Stimulated activated naive CD8-positive, alpha-beta T cell treated with anti-CD3 and anti-CD28 coated beads, Interleukin-15, amount 100 ng/mL, for 72 hours (primary cell): ENCODE data around the gene SORL1-AS1.
"Not testable (repeated sequence)": the region's sequence is repeated elsewhere in the genome, so short reads cannot be mapped to it uniquely, and the experiment has no call there.

ENCODE experiments used
- ATAC-seq: fragments of 150-1000 bp; cut with Tn5 transposase; 2 replicates; pipeline ENCODE4 v1.10.0; 2021; ENCODE audit warnings: mild to moderate bottlenecking, moderate library complexity
- DNase-seq, 2 donors: peaks; one replicate each; pipeline ENCODE4 v3.0.0; 2021 to 2022
- H3K27ac Mint-ChIP-seq, 2 donors: one replicate each; pipeline ENCODE4 v1.8.0; 2022; ENCODE audit warnings: mild to moderate bottlenecking in 2 of 2, mixed read lengths in 2 of 2, moderate library complexity in 2 of 2
- H3K27me3 Mint-ChIP-seq: one replicate; pipeline ENCODE4 v1.8.0; 2022; ENCODE audit warnings: mixed read lengths
- H3K4me1 Mint-ChIP-seq: one replicate; pipeline ENCODE4 v1.8.0; 2022; ENCODE audit warnings: mild to moderate bottlenecking, mixed read lengths
- H3K4me3 Mint-ChIP-seq, 2 donors: one replicate each; pipeline ENCODE4 v1.8.0; 2022; ENCODE audit warnings: mild to moderate bottlenecking in 2 of 2, mixed read lengths in 2 of 2, moderate library complexity in 1 of 2
- H3K9me3 Mint-ChIP-seq, 2 donors: one replicate each; pipeline ENCODE4 v1.8.0; 2022; ENCODE audit warnings: mixed read lengths in 2 of 2

SORL1-AS1 gene

DNA sequence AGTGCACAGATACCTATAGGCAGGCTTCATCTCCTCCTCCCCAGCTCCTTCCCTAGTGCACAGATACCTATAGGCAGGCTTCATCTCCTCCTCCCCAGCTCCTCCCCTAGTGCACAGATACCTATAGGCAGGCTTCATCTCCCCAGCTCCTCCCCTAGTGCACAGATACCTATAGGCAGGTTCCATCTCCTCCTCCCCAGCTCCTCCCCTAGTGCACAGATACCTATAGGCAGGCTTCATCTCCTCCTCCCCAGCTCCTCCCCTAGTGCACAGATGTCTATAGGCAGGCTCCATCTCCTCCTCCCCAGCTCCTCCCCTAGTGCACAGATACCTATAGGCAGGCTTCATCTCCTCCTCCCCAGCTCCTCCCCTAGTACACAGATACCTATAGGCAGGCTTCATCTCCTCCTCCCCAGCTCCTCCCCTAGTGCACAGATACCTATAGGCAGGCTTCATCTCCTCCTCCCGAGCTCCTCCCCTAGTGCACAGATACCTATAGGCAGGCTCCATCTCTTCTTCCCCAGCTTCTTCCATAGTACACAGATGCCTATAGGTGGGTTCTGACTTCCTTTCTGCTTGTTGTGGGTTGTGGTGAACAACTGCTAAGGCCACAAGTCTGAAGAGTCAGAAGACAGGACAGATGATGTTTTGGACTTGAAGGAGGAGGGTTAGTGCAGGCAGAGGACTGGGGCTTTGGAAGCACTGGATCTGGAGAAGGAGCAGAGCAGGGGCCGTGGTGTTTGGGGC is 28.9 kb upstream of the SORL1-AS1 start:
- H3K9me3 Mint-ChIP-seq = not testable (repeated sequence)
- H3K27ac Mint-ChIP-seq = peak overlapping the region; percentile 96

DNA sequence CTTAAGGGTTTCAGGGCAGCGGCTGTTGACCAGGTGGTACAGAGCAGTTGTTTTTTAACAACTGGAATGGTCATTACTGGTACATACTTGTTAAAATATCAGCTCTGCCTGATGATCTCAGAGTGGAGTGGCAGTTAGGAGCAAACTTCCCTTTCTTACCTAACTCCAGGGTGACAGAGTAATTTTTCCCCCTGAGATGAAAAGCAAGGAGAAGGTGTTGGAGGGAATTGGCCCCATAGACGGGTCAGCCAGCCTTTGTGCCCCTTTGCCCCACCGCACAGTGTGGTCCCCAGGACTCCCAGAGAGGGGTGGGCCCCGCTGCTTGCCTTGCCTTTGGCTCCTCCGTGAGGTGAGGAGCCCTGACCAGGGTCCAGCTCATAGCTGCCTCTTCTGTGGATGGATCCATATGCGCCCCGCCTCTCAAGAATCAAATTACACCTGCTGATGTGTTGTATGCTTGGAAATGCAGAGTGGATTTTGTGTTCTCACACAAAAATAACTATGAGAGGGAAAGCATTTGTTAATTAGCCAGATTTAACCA is 27.0 kb upstream of the SORL1-AS1 start:
- Mint-ChIP-seq H3K27me3 (no peaks in the 10 kb centered on the region), H3K4me3 (no peak overlapping the region), H3K4me1 (peaks cover 76% of the 10 kb centered on the region), H3K27ac (no peak overlapping the region), H3K9me3 (peaks cover 0 to 8% of the 10 kb centered on the region in 2 donors)
- DNase-seq (no peak), ATAC-seq (no peak)

More for the DNA sequence above, 28.9 kb upstream of the SORL1-AS1 start:
- Mint-ChIP-seq H3K4me3 (peak overlapping the region; percentile 85 to 92), H3K4me1 (peaks cover 63% of the 10 kb centered on the region)
- peak; percentile 67 to 81 for DNase-seq
- peak; percentile 93 for ATAC-seq
- not testable (repeated sequence) for H3K27me3 Mint-ChIP-seq

DNA sequence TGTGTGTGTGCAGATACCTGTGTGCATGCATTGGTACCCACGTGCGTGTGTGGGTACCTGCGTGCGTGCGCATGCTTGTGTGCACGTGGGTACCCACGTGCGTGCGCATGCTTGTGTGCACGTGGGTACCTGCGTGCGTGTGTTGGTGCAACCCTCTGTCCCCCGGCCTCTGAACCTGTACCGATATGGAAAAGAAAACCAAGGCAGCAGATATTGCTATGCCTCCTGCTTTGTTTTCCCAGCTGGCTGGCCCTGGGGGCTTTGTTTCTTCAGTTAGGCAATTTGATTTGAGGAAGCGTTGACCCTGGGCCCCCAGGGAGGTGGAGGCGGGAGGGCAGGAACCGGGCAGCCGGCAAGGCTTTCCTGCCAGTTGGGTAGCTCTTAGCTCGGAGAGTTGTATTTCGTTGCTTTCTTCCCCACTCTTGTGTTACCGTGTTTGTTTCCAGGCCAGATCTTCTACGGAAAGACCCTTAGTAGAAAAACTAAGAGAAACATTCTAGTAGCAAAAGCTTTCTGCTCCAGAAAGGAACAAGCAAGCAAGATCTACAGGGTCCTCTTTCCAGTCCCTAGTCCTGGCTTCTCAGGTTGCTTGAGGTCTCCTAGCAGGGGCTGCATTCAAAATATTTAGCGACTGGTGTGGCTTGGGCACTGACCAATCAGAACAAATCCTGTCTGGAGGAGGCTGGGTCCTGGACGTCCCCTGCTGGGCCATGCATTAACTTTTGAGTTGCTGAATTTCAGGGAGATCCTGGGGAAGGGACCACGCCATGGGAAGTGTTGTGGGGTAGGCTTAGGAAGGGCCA is 26.3 kb upstream of the SORL1-AS1 start:
- peaks cover 0 to 5% of the 10 kb centered on the region in 2 donors for H3K9me3 Mint-ChIP-seq
- ATAC-seq = no peak
- no peak overlapping the region for H3K27ac Mint-ChIP-seq
- H3K27me3 Mint-ChIP-seq = no peaks in the 10 kb centered on the region
- H3K4me3 Mint-ChIP-seq = no peak overlapping the region
- no peak for DNase-seq
- peaks cover 76% of the 10 kb centered on the region for H3K4me1 Mint-ChIP-seq

- H3K9me3 Mint-ChIP-seq = no peaks in the 10 kb centered on the region
- no peak overlapping the region for H3K27ac Mint-ChIP-seq
- ATAC-seq = no peak
- H3K4me3 Mint-ChIP-seq = no peak overlapping the region
- no peak for DNase-seq
- no peaks in the 10 kb centered on the region for H3K27me3 Mint-ChIP-seq
- peaks cover 76% of the 10 kb centered on the region for H3K4me1 Mint-ChIP-seq
Observed at GRCh38 chr11:121478226-121478894, 25.6 kb upstream of the SORL1-AS1 start.

DNA sequence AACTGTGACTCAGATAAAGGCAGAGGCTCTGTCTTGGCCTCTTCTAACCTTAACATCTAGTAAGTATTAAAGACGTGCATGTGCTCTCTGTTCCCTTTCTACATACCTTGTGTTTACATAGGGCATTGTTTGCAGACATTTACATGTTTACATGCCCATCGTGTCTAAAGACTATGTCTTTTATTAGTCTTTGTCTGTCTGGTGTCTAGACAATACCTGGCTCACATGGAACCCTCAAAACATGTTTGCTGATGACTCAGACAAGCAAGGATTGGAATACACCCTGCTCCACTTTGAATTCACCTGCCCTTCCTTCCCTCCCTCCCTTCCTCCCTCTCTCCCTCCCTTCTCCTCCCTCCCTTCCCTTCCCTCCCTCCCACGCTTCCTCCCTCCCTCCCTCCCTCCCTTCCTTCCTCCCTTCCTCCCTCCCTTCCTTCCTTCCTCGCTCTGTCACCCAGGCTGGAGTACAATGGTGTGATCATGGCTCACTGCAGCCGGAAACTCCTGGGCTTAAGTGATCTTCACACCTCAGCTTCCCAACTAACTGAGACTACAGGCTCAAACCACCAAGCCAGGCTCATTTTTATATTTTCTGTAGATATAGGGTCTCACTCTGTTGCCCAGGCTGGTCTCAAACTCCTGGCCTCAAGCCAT is 23.7 kb upstream of the SORL1-AS1 start:
- H3K9me3 Mint-ChIP-seq = no peaks in the 10 kb centered on the region
- H3K4me3 Mint-ChIP-seq = no peak overlapping the region
- no peak for ATAC-seq
- H3K27ac Mint-ChIP-seq = peak overlapping the region; percentile 82 to 90
- no peak for DNase-seq
- no peaks in the 10 kb centered on the region for H3K27me3 Mint-ChIP-seq
- H3K4me1 Mint-ChIP-seq = peaks cover 77% of the 10 kb centered on the region

GRCh38 chr11:121474680-121475079 is 21.9 kb upstream of the SORL1-AS1 start:
- H3K4me3 Mint-ChIP-seq = no peak overlapping the region
- H3K4me1 Mint-ChIP-seq = peaks cover 92% of the 10 kb centered on the region
- no peaks in the 10 kb centered on the region for H3K27me3 Mint-ChIP-seq
- no peaks in the 10 kb centered on the region for H3K9me3 Mint-ChIP-seq
- DNase-seq (no peak), ATAC-seq (no peak)
- no peak overlapping the region for H3K27ac Mint-ChIP-seq

- Mint-ChIP-seq H3K27ac (peak overlapping the region; percentile 95 to 97), H3K4me1 (peaks cover 94% of the 10 kb centered on the region), H3K9me3 (no peaks in the 10 kb centered on the region), H3K27me3 (no peaks in the 10 kb centered on the region), H3K4me3 (peak overlapping the region; percentile 66 to 67)
- ATAC-seq (peak; percentile 28), DNase-seq (no peak)
Observed at GRCh38 chr11:121473064-121473777, 20.5 kb upstream of the SORL1-AS1 start.

DNA sequence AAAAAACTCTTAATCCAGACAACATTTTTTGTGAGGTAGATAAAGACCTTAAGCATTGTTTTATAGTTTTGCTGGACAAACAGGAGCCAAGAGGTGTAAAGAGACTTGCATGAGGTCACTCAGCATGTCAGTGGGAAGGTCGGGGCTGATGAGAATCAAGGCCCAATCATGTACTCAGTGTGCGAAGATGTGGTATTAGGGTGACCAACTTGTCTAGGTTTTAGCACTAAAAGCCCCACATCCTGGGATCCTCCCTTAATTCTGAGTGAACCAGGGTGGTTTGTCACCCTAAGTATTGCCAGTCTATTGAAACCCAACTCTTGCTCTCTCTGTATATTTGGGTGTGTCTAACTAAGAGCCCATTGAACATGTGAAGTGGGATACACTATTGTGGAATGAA is 19.5 kb upstream of the SORL1-AS1 start:
- H3K4me3 Mint-ChIP-seq = peak overlapping the region; percentile 66 to 67
- peak overlapping the region; percentile 95 to 97 for H3K27ac Mint-ChIP-seq
- no peaks in the 10 kb centered on the region for H3K9me3 Mint-ChIP-seq
- ATAC-seq (peak; percentile 71), DNase-seq (peak in 1 of 2 donors; percentile 48)
- H3K27me3 Mint-ChIP-seq = no peaks in the 10 kb centered on the region
- H3K4me1 Mint-ChIP-seq = peaks cover 100% of the 10 kb centered on the region

DNA sequence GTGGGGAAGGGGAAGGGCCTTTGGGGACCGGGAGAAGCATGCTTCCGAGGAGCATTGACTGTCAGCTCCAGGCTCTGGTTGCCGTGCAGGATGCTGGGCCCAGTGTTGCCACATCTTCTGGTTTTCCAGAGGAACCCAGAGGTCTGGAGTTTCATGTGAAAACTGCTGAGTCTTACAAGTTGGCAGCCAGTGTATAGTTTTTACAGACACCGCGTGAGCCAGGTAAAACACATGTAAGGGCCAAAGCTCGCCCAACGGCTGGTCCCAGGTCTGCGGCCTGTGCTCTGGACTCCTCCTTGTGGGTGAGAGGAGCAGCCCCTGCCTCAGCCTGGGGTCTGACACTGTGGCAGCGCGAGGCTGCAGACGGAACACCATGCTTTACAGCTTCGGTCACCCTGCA is 18.4 kb upstream of the SORL1-AS1 start:
- DNase-seq = no peak
- no peaks in the 10 kb centered on the region for H3K9me3 Mint-ChIP-seq
- H3K4me3 Mint-ChIP-seq = no peak overlapping the region
- no peaks in the 10 kb centered on the region for H3K27me3 Mint-ChIP-seq
- H3K4me1 Mint-ChIP-seq = peaks cover 100% of the 10 kb centered on the region
- no peak for ATAC-seq
- H3K27ac Mint-ChIP-seq = peak overlapping the region in 1 of 2 donors; percentile 59

DNA sequence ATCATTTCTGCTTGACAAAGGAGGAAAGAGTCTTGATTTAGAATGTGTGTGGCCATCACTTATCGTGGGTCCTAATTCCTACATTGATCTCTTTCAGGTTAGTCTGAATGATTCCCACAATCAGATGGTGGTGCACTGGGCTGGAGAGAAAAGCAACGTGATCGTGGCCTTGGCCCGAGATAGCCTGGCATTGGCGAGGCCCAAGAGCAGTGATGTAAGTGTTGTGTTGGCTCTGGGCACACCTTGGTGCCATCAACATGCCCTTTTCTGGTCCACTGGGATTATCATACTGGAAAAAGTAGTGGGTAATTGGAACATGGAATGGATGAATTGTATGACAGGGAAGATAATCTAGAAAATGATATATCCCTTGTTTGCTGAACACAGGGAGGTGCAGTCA is 17.1 kb upstream of the SORL1-AS1 start:
- DNase-seq = no peak
- Mint-ChIP-seq H3K27ac (peak overlapping the region; percentile 64 to 81), H3K4me1 (peaks cover 100% of the 10 kb centered on the region), H3K9me3 (no peaks in the 10 kb centered on the region), H3K4me3 (peak overlapping the region in 1 of 2 donors; percentile 24), H3K27me3 (no peaks in the 10 kb centered on the region)
- no peak for ATAC-seq

GRCh38 chr11:121467965-121468364 is 15.2 kb upstream of the SORL1-AS1 start:
- DNase-seq = peak; percentile 73 to 85
- Mint-ChIP-seq H3K27me3 (no peaks in the 10 kb centered on the region), H3K4me3 (peak overlapping the region; percentile 80 to 85), H3K4me1 (peaks cover 100% of the 10 kb centered on the region), H3K27ac (peak overlapping the region; percentile 64 to 97), H3K9me3 (no peaks in the 10 kb centered on the region)
- peak; percentile 46 for ATAC-seq

GRCh38 chr11:121467471-121467870 is 14.7 kb upstream of the SORL1-AS1 start:
- Mint-ChIP-seq H3K27ac (peak overlapping the region; percentile 64 to 97), H3K9me3 (no peaks in the 10 kb centered on the region), H3K4me1 (peaks cover 100% of the 10 kb centered on the region), H3K27me3 (no peaks in the 10 kb centered on the region), H3K4me3 (peak overlapping the region; percentile 80 to 85)
- ATAC-seq (no peak), DNase-seq (no peak)

DNA sequence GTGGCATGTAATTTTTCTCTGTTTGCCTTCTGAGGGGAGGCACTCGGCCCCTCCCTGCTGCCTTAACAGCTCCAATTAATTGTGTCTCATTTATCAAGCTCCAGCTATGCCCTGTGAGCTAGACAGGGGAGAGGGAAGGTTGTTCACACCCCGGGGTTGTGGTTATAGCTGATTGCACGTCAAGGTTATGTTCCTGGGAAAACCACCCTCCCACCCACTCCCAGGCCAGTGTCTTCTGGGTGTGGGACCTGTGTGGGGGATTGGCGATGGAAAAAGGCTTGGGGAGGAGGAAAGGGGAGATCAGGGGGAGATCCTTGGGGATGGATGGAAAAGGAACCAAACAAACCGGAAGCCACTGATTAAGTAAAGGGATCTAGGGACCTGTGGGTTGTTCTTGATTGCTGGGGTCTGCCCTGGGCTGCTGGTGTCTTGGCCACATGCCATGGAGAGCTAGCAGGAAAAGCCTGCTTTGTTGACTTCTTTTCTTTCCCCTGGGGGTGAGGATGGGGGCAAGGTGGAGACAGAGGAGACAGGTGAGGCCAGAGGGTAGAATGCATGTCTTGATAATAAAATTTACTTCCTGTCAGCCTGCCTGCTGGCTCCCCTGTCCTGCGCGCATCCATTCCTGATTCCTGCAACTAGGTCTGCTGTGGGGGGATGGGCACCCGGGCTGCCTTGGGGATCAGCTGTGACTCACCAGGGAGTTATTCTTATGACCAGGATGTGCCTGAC is 13.5 kb upstream of the SORL1-AS1 start:
- ATAC-seq = peak; percentile 5

GRCh38 chr11:121465709-121466062 is 12.9 kb upstream of the SORL1-AS1 start:
- Mint-ChIP-seq H3K4me1 (peaks cover 100% of the 10 kb centered on the region), H3K27ac (peak overlapping the region; percentile 97 to 99), H3K27me3 (no peaks in the 10 kb centered on the region), H3K9me3 (no peaks in the 10 kb centered on the region), H3K4me3 (peak overlapping the region; percentile 80 to 85)
- no peak for DNase-seq
- no peak for ATAC-seq

More for the DNA sequence above, 13.5 kb upstream of the SORL1-AS1 start:
- DNase-seq = peak; percentile 43 to 64
- no peaks in the 10 kb centered on the region for H3K27me3 Mint-ChIP-seq
- peak overlapping the region; percentile 97 to 99 for H3K27ac Mint-ChIP-seq
- no peaks in the 10 kb centered on the region for H3K9me3 Mint-ChIP-seq
- peaks cover 100% of the 10 kb centered on the region for H3K4me1 Mint-ChIP-seq
- peak overlapping the region; percentile 80 to 85 for H3K4me3 Mint-ChIP-seq
